AG10803 (cell line): Measurements from ENCODE around the gene RALGAPA2.
A peak's percentile ranks its signal among the peaks of the same experiment; 100 is the strongest.

ENCODE experiments used
- DNase-seq: peaks from one replicate; pipeline ENCODE4 v3.0.0; 2010; ENCODE audit warnings: low read depth
- H3K4me3 ChIP-seq: 2 replicates; pipeline ENCODE4 v1.5.1; 2011; ENCODE audit warnings: mild to moderate bottlenecking, low read length, control low read depth
- TF ChIP-seq, protein P1 (sequence below): conservative IDR thresholded peaks from 2 replicates; pipeline ENCODE4 v1.5.1; 2011; ENCODE audit warnings: mild to moderate bottlenecking, low read length, control low read depth, inconsistent platforms

The RALGAPA2 gene

DNA sequence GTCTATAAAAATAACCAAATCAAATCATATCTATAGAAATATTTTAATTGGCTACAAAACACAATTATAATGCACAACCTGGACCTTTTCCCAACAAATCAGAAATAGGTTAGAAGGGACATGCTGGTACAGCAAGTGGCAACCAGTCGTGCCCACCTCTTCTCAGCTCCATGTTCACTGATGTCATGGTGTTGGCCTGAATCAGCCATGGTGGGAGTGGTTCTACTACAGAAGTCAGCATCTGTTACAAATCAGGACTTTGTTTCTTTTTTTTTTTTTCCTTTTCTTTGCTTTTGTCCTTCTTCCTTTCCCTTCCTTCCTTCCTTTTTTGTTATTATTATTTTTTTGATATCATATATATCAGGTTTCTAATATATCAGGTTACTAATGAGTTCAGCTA is 91.2 kb downstream of the RALGAPA2 start:
- TF ChIP-seq, protein P1, sequence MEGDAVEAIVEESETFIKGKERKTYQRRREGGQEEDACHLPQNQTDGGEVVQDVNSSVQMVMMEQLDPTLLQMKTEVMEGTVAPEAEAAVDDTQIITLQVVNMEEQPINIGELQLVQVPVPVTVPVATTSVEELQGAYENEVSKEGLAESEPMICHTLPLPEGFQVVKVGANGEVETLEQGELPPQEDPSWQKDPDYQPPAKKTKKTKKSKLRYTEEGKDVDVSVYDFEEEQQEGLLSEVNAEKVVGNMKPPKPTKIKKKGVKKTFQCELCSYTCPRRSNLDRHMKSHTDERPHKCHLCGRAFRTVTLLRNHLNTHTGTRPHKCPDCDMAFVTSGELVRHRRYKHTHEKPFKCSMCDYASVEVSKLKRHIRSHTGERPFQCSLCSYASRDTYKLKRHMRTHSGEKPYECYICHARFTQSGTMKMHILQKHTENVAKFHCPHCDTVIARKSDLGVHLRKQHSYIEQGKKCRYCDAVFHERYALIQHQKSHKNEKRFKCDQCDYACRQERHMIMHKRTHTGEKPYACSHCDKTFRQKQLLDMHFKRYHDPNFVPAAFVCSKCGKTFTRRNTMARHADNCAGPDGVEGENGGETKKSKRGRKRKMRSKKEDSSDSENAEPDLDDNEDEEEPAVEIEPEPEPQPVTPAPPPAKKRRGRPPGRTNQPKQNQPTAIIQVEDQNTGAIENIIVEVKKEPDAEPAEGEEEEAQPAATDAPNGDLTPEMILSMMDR: no peak
- H3K4me3 ChIP-seq: no peak overlapping the region
- DNase-seq: no peak

DNA sequence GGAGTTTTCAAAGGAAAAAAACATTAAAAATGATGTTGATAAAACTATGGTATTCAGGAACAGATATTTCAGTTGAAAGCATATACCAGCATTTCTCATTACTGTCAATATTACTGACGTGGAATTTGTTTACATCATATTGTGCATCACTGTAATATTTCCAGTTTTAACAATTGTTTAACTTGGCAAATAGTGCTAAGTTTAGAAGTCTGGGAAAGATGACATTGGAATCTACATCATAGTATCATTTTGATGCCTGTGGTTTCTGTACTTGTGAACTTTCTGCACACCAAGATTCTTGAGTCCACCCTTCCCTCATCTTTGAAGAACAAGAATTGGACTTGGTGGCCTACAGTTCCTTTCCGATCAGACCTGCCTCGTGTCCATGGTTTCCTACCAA is 98.1 kb downstream of the RALGAPA2 start:
- H3K4me3 ChIP-seq: no peak overlapping the region
- TF ChIP-seq, protein P1: no peak

DNA sequence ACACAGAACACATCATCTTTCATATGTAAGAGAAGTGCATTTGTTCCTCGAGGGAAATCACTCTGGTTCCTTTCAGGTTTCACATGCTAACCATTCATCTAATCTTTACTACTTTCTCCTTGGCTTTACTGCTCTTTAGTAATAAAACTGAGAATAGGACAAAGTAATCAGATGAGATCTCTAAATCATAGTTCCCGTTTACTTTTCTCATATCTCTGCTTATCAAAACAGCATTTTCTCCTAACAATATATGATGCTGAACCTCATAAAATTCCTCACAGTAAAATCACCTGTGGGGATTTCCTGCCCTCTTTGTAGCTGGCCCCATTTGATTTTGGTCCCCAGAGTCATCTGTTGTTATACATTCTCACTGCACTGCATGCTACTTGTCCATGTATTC is 100.2 kb downstream of the RALGAPA2 start:
- DNase-seq: no peak
- TF ChIP-seq, protein P1: no peak
- no peak overlapping the region for H3K4me3 ChIP-seq

More for the DNA sequence above, 98.1 kb downstream of the RALGAPA2 start:
- peak; percentile 32 for DNase-seq

- H3K4me3 ChIP-seq: no peak overlapping the region
- TF ChIP-seq, protein P1: no peak
- DNase-seq: peak; percentile 7
Observed at GRCh38 chr20:20611167-20611566, 101.3 kb downstream of the RALGAPA2 start.

- TF ChIP-seq, protein P1: no peak
- H3K4me3 ChIP-seq: no peak overlapping the region
- DNase-seq: no peak
Observed at GRCh38 chr20:20609522-20609921, 102.9 kb downstream of the RALGAPA2 start.

DNA sequence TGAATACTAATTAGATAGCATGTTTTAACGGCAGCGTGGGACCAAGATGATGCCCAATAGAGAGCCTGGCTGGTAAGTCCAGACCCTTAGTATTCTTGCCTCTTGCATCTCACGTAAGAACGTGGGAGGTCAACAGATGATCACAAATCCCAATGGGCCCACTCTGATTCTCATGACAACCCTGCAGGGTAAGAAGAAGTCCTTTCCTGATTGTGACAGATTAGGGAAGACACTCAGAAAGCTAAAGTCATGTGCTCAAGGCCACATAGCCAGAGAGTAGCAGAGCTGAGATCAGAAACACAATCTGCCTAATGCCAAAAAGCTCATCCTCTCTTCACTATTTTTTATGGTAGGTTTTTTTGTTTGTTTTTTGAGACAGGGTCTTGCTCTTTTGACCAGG is 103.8 kb downstream of the RALGAPA2 start:
- no peak overlapping the region for H3K4me3 ChIP-seq
- no peak for DNase-seq
- TF ChIP-seq, protein P1: no peak

DNA sequence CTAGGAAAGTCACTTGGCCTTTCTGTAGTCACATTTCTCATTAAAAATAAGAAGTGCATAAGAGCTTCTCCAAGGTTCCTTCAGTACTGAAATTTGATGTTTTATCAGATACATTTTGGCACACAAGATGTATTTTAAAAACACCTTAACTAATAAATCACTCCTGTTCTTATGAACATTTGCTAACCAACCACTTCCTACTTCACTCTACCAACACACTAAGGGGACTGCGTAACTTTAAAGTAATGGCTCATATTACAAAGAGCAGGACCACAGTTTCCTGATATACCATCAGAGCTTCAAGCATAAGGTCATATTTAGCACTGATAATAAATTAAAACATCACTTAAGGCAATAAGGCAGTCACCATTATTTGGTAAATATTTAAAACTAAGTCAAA is 104.4 kb downstream of the RALGAPA2 start:
- no peak overlapping the region for H3K4me3 ChIP-seq
- DNase-seq: no peak
- TF ChIP-seq, protein P1: no peak
